Panc1 (cell line): ENCODE data around the gene MMS22L. TPM values are rescaled to one million over a fixed set of nuclear protein-coding genes. Genes with fewer than 3 reads are reported as not detected.

Experiments used
- ATAC-seq: fragments of 200-7000 bp; cut with Tn5 transposase; 2 replicates; pipeline ENCODE4 v1.9.1; 2020; ENCODE audit warnings: mild to moderate bottlenecking, moderate library complexity
- BruUV-seq: library from RNA; stranded (reverse); fragments of 400-500 nt; replicated peaks from 2 replicates; lab custom pipeline; 2021; lab: Mats Ljungman, UMichigan
- CTCF ChIA-PET: fragments of 300-600 bp; sonication (Branson Sonifier 250); formaldehyde crosslinking; loops from one replicate; lab custom pipeline; 2022; ENCODE audit warnings: antibody characterized with exemption; lab: Charles Lee
- POLR2A ChIA-PET: fragments of 300-600 bp; sonication (Branson Sonifier 250); formaldehyde crosslinking; loops from one replicate; lab custom pipeline; 2022; ENCODE audit warnings: antibody characterized with exemption; lab: Charles Lee
- DNase-seq: peaks from one replicate; pipeline ENCODE4 v3.0.0-alpha.2; 2010; ENCODE audit warnings: low read depth, low spot score
- H3K27ac ChIP-seq: 2 replicates; pipeline ENCODE4 v1.5.1; 2011; ENCODE audit warnings: mild to moderate bottlenecking, low read length, inconsistent platforms
- H3K27me3 ChIP-seq: fragments of 200-500 bp; sonication (Bioruptor generic); 2 replicates; pipeline ENCODE4 v1.6.0; 2014; ENCODE audit warnings: low read length, inconsistent platforms; ENCODE audit not compliant: control insufficient read depth, insufficient read depth
- H3K36me3 ChIP-seq: fragments of 200-500 bp; sonication (Bioruptor generic); 2 replicates; pipeline ENCODE4 v1.5.1; 2014; ENCODE audit warnings: inconsistent platforms, mild to moderate bottlenecking, low read length, moderate library complexity; ENCODE audit not compliant: control insufficient read depth, insufficient read depth
- H3K4me1 ChIP-seq: 2 replicates; pipeline ENCODE4 v1.5.1; 2011; ENCODE audit warnings: inconsistent platforms, mild to moderate bottlenecking, low read length, moderate library complexity; ENCODE audit not compliant: control insufficient read depth, insufficient read depth
- H3K4me3 ChIP-seq, 2 experiments: 2 replicates each; pipeline ENCODE4 v1.5.1; 2011 to 2012; ENCODE audit warnings: low read depth in 2 of 2, low read length in 2 of 2, mild to moderate bottlenecking in 2 of 2, inconsistent platforms in 1 of 2, moderate library complexity in 1 of 2
- H3K9me3 ChIP-seq: fragments of 200-500 bp; sonication (Bioruptor generic); 2 replicates; pipeline ENCODE4 v1.5.1; 2014; ENCODE audit warnings: low read depth, mild to moderate bottlenecking, inconsistent platforms, low read length, moderate library complexity; ENCODE audit not compliant: control insufficient read depth, insufficient read depth
- CTCF ChIP-seq: fragments of 450-650 bp; IDR thresholded peaks from 2 replicates; pipeline ENCODE4 v1.5.1; 2017; ENCODE audit warnings: mild to moderate bottlenecking
- POLR2AphosphoS5 ChIP-seq: IDR thresholded peaks from 2 replicates; pipeline ENCODE4 v1.6.1; 2012; ENCODE audit warnings: mild to moderate bottlenecking, low read depth, low read length, moderate library complexity
- REST ChIP-seq, 2 experiments: IDR thresholded peaks; 2 replicates each; pipeline ENCODE4 v1.6.1; 2011 to 2012; ENCODE audit warnings: low read depth in 2 of 2, control low read depth in 1 of 2, low read length in 1 of 2, mild to moderate bottlenecking in 1 of 2, moderate library complexity in 1 of 2; ENCODE audit not compliant: insufficient read depth in 1 of 2
- SIN3A ChIP-seq: IDR thresholded peaks from 2 replicates; pipeline ENCODE4 v1.6.1; 2012; ENCODE audit warnings: low read depth, mild to moderate bottlenecking, low read length, moderate library complexity, borderline replicate concordance; ENCODE audit not compliant: insufficient read depth
- TCF7L2 ChIP-seq: IDR thresholded peaks from 2 replicates; pipeline ENCODE4 v1.6.1; 2011; ENCODE audit warnings: mild to moderate bottlenecking, low read depth, low read length, inconsistent platforms
- in situ Hi-C: cut with HindIII; loops from 2 replicates; pipeline ENCODE4 v1.10.0; 2016; ENCODE audit warnings: low sequenced_read_pairs, low pct_unique_long_range_greater_than_20kb
- intact Hi-C: fragments of 100-400 bp; cut with micrococcal nuclease; formaldehyde crosslinking; loops from one replicate; pipeline ENCODE4 v1.10.0; 2022; ENCODE audit not compliant: unreplicated experiment
- total RNA-seq: library from RNA; stranded (reverse); gene quantifications from one replicate; pipeline ENCODE4 v1.2.1, GENCODE V29; 2021; ENCODE audit not compliant: unreplicated experiment

Gene MMS22L
- total RNA-seq, 1 experiment from 2014 or later: 28.5 TPM

GRCh38 chr6:97128507-97128906 lies 154.5 kb downstream of the MMS22L start:
- H3K4me3 ChIP-seq: no peak overlapping the region
- CTCF ChIA-PET: no interaction called here
- H3K27me3 ChIP-seq: no peaks in the 10 kb centered on the region
- H3K27ac ChIP-seq: no peak overlapping the region
- no peaks in the 10 kb centered on the region for H3K4me1 ChIP-seq
- intact Hi-C loops (no loop called here), in situ Hi-C loops (no loop called here)
- POLR2A ChIA-PET: no interaction called here
- no peaks in the 10 kb centered on the region for H3K36me3 ChIP-seq
- DNase-seq (no peak), ATAC-seq (no peak)
- no peaks in the 10 kb centered on the region for H3K9me3 ChIP-seq
- BruUV-seq: no TSS peak
- TF ChIP-seq SIN3A: no peak
- no peak for TF ChIP-seq POLR2AphosphoS5
- no peak for TF ChIP-seq CTCF
- no peak for TF ChIP-seq TCF7L2
- no peak for TF ChIP-seq REST (IDR thresholded peaks at IDR 0.05; ENCODE audit: insufficient read depth in 1 of 2, low read depth in 2 of 2, low read length in 1 of 2)

GRCh38 chr6:97123652-97124051 lies 159.4 kb downstream of the MMS22L start:
- no TSS peak for BruUV-seq
- ATAC-seq (no peak), DNase-seq (no peak)
- CTCF ChIA-PET: no interaction called here
- TF ChIP-seq SIN3A: no peak
- TF ChIP-seq REST (IDR thresholded peaks at IDR 0.05; ENCODE audit: insufficient read depth in 1 of 2, low read depth in 2 of 2, low read length in 1 of 2): no peak
- TF ChIP-seq TCF7L2: no peak
- TF ChIP-seq POLR2AphosphoS5: no peak
- no peak for TF ChIP-seq CTCF
- Histone ChIP-seq H3K27ac (no peak overlapping the region), H3K4me1 (no peaks in the 10 kb centered on the region), H3K4me3 (no peak overlapping the region), H3K36me3 (no peaks in the 10 kb centered on the region), H3K9me3 (no peaks in the 10 kb centered on the region), H3K27me3 (no peaks in the 10 kb centered on the region)
- in situ Hi-C loops: no loop called here
- intact Hi-C loops: no loop called here
- POLR2A ChIA-PET: no interaction called here
